Panc1 (cell line): Measurements from ENCODE around the gene CHRND. TPM values are rescaled to one million over a fixed set of nuclear protein-coding genes. Genes with fewer than 3 reads are reported as not detected.

ENCODE experiments used
- ATAC-seq: fragments of 200-7000 bp; cut with Tn5 transposase; 2 replicates; pipeline ENCODE4 v1.9.1; 2020; ENCODE audit warnings: mild to moderate bottlenecking, moderate library complexity
- BruUV-seq: library from RNA; stranded (reverse); fragments of 400-500 nt; replicated peaks from 2 replicates; lab custom pipeline; 2021; lab: Mats Ljungman, UMichigan
- CTCF ChIA-PET: fragments of 300-600 bp; sonication (Branson Sonifier 250); formaldehyde crosslinking; loops from one replicate; lab custom pipeline; 2022; ENCODE audit warnings: antibody characterized with exemption; lab: Charles Lee
- POLR2A ChIA-PET: fragments of 300-600 bp; sonication (Branson Sonifier 250); formaldehyde crosslinking; loops from one replicate; lab custom pipeline; 2022; ENCODE audit warnings: antibody characterized with exemption; lab: Charles Lee
- DNase-seq: peaks from one replicate; pipeline ENCODE4 v3.0.0-alpha.2; 2010; ENCODE audit warnings: low read depth, low spot score
- H3K27ac ChIP-seq: 2 replicates; pipeline ENCODE4 v1.5.1; 2011; ENCODE audit warnings: mild to moderate bottlenecking, low read length, inconsistent platforms
- H3K27me3 ChIP-seq: fragments of 200-500 bp; sonication (Bioruptor generic); 2 replicates; pipeline ENCODE4 v1.6.0; 2014; ENCODE audit warnings: low read length, inconsistent platforms; ENCODE audit not compliant: control insufficient read depth, insufficient read depth
- H3K36me3 ChIP-seq: fragments of 200-500 bp; sonication (Bioruptor generic); 2 replicates; pipeline ENCODE4 v1.5.1; 2014; ENCODE audit warnings: inconsistent platforms, mild to moderate bottlenecking, low read length, moderate library complexity; ENCODE audit not compliant: control insufficient read depth, insufficient read depth
- H3K4me1 ChIP-seq: 2 replicates; pipeline ENCODE4 v1.5.1; 2011; ENCODE audit warnings: inconsistent platforms, mild to moderate bottlenecking, low read length, moderate library complexity; ENCODE audit not compliant: control insufficient read depth, insufficient read depth
- H3K4me3 ChIP-seq, 2 experiments: 2 replicates each; pipeline ENCODE4 v1.5.1; 2011 to 2012; ENCODE audit warnings: low read depth in 2 of 2, low read length in 2 of 2, mild to moderate bottlenecking in 2 of 2, inconsistent platforms in 1 of 2, moderate library complexity in 1 of 2
- H3K9me3 ChIP-seq: fragments of 200-500 bp; sonication (Bioruptor generic); 2 replicates; pipeline ENCODE4 v1.5.1; 2014; ENCODE audit warnings: low read depth, mild to moderate bottlenecking, inconsistent platforms, low read length, moderate library complexity; ENCODE audit not compliant: control insufficient read depth, insufficient read depth
- POLR2AphosphoS5 ChIP-seq: IDR thresholded peaks from 2 replicates; pipeline ENCODE4 v1.6.1; 2012; ENCODE audit warnings: mild to moderate bottlenecking, low read depth, low read length, moderate library complexity
- SIN3A ChIP-seq: IDR thresholded peaks from 2 replicates; pipeline ENCODE4 v1.6.1; 2012; ENCODE audit warnings: low read depth, mild to moderate bottlenecking, low read length, moderate library complexity, borderline replicate concordance; ENCODE audit not compliant: insufficient read depth
- TCF7L2 ChIP-seq: IDR thresholded peaks from 2 replicates; pipeline ENCODE4 v1.6.1; 2011; ENCODE audit warnings: mild to moderate bottlenecking, low read depth, low read length, inconsistent platforms
- in situ Hi-C: cut with HindIII; loops from 2 replicates; pipeline ENCODE4 v1.10.0; 2016; ENCODE audit warnings: low sequenced_read_pairs, low pct_unique_long_range_greater_than_20kb
- intact Hi-C: fragments of 100-400 bp; cut with micrococcal nuclease; formaldehyde crosslinking; loops from one replicate; pipeline ENCODE4 v1.10.0; 2022; ENCODE audit not compliant: unreplicated experiment
- total RNA-seq: library from RNA; stranded (reverse); gene quantifications from one replicate; pipeline ENCODE4 v1.2.1, GENCODE V29; 2021; ENCODE audit not compliant: unreplicated experiment
- TF ChIP-seq, protein P1 (sequence below): fragments of 450-650 bp; IDR thresholded peaks from 2 replicates; pipeline ENCODE4 v1.5.1; 2017; ENCODE audit warnings: mild to moderate bottlenecking
- TF ChIP-seq, protein P2 (sequence below), 2 experiments: IDR thresholded peaks; 2 replicates each; pipeline ENCODE4 v1.6.1; 2011 to 2012; ENCODE audit warnings: low read depth in 2 of 2, control low read depth in 1 of 2, low read length in 1 of 2, mild to moderate bottlenecking in 1 of 2, moderate library complexity in 1 of 2; ENCODE audit not compliant: insufficient read depth in 1 of 2

The CHRND gene
- total RNA-seq, 1 experiment from 2014 or later = not detected

DNA sequence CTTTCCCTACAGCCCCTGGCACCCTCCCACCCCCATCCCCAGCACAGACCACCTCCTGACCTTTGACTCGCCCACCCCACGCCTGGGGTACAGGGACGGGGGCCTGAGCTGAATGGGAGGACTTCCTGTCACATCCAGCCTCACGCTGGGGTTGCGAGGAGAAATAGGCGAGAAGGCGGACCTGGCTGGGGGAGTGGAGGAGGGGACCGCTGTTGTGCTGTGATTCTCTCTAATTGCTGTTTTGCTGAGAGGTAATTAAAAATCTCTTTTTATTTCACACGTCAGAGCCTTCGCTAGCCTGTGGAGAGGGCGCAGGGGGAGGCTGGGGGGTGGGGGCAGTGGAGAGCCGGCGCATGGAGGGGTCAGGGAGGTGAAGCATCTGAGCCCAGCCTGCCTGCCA is 28.6 kb upstream of the CHRND start:
- intact Hi-C loops (no loop called here), in situ Hi-C loops (no loop called here)
- Histone ChIP-seq H3K36me3 (no peaks in the 10 kb centered on the region), H3K27ac (no peak overlapping the region), H3K9me3 (no peaks in the 10 kb centered on the region), H3K4me3 (no peak overlapping the region), H3K27me3 (no peaks in the 10 kb centered on the region), H3K4me1 (no peaks in the 10 kb centered on the region; the same call in 1 of the 2 replicates)
- POLR2A ChIA-PET = no interaction called here
- no peak for DNase-seq
- no peak for TF ChIP-seq POLR2AphosphoS5
- TF ChIP-seq, protein P1, sequence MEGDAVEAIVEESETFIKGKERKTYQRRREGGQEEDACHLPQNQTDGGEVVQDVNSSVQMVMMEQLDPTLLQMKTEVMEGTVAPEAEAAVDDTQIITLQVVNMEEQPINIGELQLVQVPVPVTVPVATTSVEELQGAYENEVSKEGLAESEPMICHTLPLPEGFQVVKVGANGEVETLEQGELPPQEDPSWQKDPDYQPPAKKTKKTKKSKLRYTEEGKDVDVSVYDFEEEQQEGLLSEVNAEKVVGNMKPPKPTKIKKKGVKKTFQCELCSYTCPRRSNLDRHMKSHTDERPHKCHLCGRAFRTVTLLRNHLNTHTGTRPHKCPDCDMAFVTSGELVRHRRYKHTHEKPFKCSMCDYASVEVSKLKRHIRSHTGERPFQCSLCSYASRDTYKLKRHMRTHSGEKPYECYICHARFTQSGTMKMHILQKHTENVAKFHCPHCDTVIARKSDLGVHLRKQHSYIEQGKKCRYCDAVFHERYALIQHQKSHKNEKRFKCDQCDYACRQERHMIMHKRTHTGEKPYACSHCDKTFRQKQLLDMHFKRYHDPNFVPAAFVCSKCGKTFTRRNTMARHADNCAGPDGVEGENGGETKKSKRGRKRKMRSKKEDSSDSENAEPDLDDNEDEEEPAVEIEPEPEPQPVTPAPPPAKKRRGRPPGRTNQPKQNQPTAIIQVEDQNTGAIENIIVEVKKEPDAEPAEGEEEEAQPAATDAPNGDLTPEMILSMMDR = no peak
- no peak for TF ChIP-seq TCF7L2
- TF ChIP-seq, protein P2, sequence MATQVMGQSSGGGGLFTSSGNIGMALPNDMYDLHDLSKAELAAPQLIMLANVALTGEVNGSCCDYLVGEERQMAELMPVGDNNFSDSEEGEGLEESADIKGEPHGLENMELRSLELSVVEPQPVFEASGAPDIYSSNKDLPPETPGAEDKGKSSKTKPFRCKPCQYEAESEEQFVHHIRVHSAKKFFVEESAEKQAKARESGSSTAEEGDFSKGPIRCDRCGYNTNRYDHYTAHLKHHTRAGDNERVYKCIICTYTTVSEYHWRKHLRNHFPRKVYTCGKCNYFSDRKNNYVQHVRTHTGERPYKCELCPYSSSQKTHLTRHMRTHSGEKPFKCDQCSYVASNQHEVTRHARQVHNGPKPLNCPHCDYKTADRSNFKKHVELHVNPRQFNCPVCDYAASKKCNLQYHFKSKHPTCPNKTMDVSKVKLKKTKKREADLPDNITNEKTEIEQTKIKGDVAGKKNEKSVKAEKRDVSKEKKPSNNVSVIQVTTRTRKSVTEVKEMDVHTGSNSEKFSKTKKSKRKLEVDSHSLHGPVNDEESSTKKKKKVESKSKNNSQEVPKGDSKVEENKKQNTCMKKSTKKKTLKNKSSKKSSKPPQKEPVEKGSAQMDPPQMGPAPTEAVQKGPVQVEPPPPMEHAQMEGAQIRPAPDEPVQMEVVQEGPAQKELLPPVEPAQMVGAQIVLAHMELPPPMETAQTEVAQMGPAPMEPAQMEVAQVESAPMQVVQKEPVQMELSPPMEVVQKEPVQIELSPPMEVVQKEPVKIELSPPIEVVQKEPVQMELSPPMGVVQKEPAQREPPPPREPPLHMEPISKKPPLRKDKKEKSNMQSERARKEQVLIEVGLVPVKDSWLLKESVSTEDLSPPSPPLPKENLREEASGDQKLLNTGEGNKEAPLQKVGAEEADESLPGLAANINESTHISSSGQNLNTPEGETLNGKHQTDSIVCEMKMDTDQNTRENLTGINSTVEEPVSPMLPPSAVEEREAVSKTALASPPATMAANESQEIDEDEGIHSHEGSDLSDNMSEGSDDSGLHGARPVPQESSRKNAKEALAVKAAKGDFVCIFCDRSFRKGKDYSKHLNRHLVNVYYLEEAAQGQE (IDR thresholded peaks at IDR 0.05; ENCODE audit: insufficient read depth in 1 of 2, low read depth in 2 of 2, low read length in 1 of 2) = no peak
- TF ChIP-seq SIN3A = no peak
- CTCF ChIA-PET = no interaction called here
- BruUV-seq = no TSS peak
- no peak for ATAC-seq

DNA sequence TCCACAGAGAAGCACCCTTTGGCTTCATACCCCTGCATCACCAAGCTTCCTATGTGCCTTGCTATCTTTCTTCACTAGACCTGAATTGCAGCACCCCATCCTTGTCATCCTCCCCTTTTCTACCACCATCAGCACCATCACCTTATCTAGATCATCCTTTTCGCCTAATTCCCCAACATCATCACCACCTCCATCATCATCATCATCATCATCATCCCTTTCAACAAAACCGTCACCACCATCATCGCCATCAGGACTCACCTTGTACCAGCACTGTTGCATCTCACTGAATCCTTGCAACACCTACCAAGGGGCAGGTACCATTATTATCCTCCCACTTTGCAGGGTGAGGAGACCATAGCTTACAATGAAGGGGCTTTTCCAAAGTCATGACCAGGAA is 27.5 kb upstream of the CHRND start:
- no peak overlapping the region for H3K27ac ChIP-seq
- TF ChIP-seq POLR2AphosphoS5 (no peak), SIN3A (no peak), TCF7L2 (no peak)
- TF ChIP-seq, protein P1 = no peak
- TF ChIP-seq, protein P2 (IDR thresholded peaks at IDR 0.05; ENCODE audit: insufficient read depth in 1 of 2, low read depth in 2 of 2, low read length in 1 of 2) = no peak
- in situ Hi-C loops (no loop called here), intact Hi-C loops (no loop called here)
- ChIA-PET POLR2A (interaction anchor here (0.6 kb wide), 2 partner anchors 617 to 769 kb away, joined by 3 to 10 read pairs; no protein-coding TSS in a partner anchor), CTCF (no interaction called here)
- no peaks in the 10 kb centered on the region for H3K27me3 ChIP-seq
- no peak for DNase-seq
- H3K36me3 ChIP-seq = no peaks in the 10 kb centered on the region
- no peak for ATAC-seq
- no peak overlapping the region for H3K4me3 ChIP-seq
- no TSS peak for BruUV-seq
- H3K4me1 ChIP-seq = no peaks in the 10 kb centered on the region; the same call in 1 of the 2 replicates
- H3K9me3 ChIP-seq = no peaks in the 10 kb centered on the region
